Activated naive CD8-positive, alpha-beta T cell treated with anti-CD3 and anti-CD28 coated beads, Interleukin-2, amount 10 ng/mL, durations not matched to agents 7 days and 5 days (primary cell): ENCODE results near the gene EXOC6B. TPM values are rescaled to one million over a fixed set of nuclear protein-coding genes. Genes with fewer than 3 reads are reported as not detected.

Experiments used
- ATAC-seq: fragments of 150-1000 bp; cut with Tn5 transposase; one replicate; pipeline ENCODE4 v1.10.0; 2021; ENCODE audit warnings: low read depth, moderate library complexity
- POLR2A ChIA-PET: fragments of 350-600 bp; sonication (Branson Sonifier 250); formaldehyde crosslinking; loops from one replicate; lab custom pipeline; 2021; ENCODE audit warnings: antibody characterized with exemption; lab: Charles Lee
- DNase-seq: peaks from one replicate; pipeline ENCODE4 v3.0.0; 2021
- H3K27ac Mint-ChIP-seq: one replicate; pipeline ENCODE4 v1.8.0; 2022; ENCODE audit warnings: mild to moderate bottlenecking, mixed read lengths
- H3K27me3 Mint-ChIP-seq: one replicate; pipeline ENCODE4 v1.8.0; 2022; ENCODE audit warnings: mild to moderate bottlenecking, moderate library complexity, mixed read lengths
- H3K36me3 Mint-ChIP-seq: one replicate; pipeline ENCODE4 v1.8.0; 2021; ENCODE audit warnings: mild to moderate bottlenecking, mixed read lengths
- H3K4me1 Mint-ChIP-seq: one replicate; pipeline ENCODE4 v1.8.0; 2021; ENCODE audit warnings: mixed read lengths
- H3K4me3 Mint-ChIP-seq: one replicate; pipeline ENCODE4 v1.8.0; 2022; ENCODE audit warnings: mild to moderate bottlenecking, moderate library complexity, mixed read lengths
- H3K9me3 Mint-ChIP-seq: one replicate; pipeline ENCODE4 v1.8.0; 2021; ENCODE audit warnings: mixed read lengths
- total RNA-seq, 2 experiments: library from RNA; stranded (reverse); gene quantifications; one replicate each; pipeline ENCODE4 v1.2.3, GENCODE V29; 2021

EXOC6B gene
- total RNA-seq, 2 experiments from 2014 or later, result 20.7 to 22.7 TPM

GRCh38 chr2:72757177-72757775 lies 68.6 kb downstream of the EXOC6B start:
- no peak for DNase-seq
- H3K9me3 Mint-ChIP-seq, result peaks cover 4% of the 10 kb centered on the region
- H3K4me3 Mint-ChIP-seq, result no peak overlapping the region
- H3K36me3 Mint-ChIP-seq, result peaks cover 5% of the 10 kb centered on the region
- H3K4me1 Mint-ChIP-seq, result no peaks in the 10 kb centered on the region
- POLR2A ChIA-PET, result no interaction called here
- no peak for ATAC-seq
- H3K27me3 Mint-ChIP-seq, result no peaks in the 10 kb centered on the region
- no peak overlapping the region for H3K27ac Mint-ChIP-seq

DNA sequence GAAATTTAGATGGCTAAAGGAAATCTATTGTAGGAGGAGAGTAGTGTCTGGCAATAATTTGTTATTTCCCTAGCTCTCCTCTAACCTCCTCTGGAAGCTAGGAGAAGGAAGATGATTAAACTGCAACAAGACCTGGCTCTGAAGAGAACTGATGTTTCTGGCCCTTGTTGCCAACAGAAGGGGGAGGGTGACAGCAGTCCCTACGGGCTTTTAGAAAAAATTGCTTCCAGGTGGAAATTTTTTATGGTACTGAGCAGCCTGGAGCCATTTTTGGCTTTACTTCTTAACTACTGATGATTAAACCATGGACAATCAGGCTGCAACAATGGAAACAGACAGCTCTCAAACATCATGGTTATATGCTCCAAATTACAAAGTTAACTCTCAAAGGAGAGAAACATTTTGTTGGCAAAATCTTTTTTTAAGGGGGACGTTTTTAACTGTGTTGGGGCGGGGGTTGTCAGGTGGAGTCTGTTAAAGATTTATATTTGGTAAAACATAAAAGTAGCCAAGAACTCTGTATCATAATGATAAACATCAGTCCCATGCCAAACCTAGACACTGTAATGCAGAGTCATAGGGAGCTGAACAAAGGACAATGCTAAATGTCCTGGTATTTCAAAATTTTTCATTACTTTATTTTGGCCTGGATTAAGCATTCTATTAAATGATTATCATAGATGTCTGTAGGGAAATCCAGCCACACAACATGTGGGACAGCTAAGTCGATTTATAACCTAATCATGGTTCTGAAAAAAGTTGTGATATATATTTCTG lies 70.0 kb downstream of the EXOC6B start:
- H3K27me3 Mint-ChIP-seq, result no peaks in the 10 kb centered on the region
- ATAC-seq (no peak), DNase-seq (no peak)
- peaks cover 5% of the 10 kb centered on the region for H3K36me3 Mint-ChIP-seq
- no peaks in the 10 kb centered on the region for H3K4me1 Mint-ChIP-seq
- no peaks in the 10 kb centered on the region for H3K9me3 Mint-ChIP-seq
- POLR2A ChIA-PET, result no interaction called here
- no peak overlapping the region for H3K27ac Mint-ChIP-seq
- H3K4me3 Mint-ChIP-seq, result no peak overlapping the region

DNA sequence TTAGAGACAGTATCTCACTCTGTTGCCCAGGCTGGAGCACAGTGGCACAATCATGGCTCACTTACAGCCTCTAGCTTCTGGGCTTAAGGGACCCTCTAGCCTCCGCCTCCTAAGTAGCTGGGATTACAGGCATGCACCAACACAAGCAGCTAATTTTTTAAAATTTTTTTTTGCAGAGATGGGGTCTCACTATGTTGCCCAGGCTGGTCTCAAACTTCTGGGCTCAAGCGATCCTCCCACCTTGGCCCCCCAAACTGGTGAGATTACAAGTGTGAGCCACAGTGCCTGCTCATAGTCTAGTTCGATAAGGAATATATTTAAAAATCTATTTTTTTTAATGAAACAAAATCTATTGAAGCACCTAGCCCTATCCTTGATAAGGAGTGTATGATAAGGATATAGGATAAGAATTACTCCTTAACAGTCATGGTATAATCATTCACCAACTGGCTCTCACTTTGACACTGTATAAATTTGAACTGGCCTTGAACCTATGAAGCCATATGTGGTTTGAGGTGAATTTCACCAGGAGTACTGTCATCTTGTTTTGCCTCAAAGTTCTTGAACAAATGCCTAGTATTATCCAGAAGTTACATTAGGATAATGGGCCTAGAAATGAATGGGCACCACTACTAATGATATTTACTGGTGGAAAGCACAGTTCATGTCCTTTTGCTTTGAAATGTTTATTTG lies 71.1 kb downstream of the EXOC6B start:
- no peak overlapping the region for H3K27ac Mint-ChIP-seq
- no peaks in the 10 kb centered on the region for H3K36me3 Mint-ChIP-seq
- ATAC-seq (no peak), DNase-seq (no peak)
- POLR2A ChIA-PET, result no interaction called here
- no peaks in the 10 kb centered on the region for H3K4me1 Mint-ChIP-seq
- H3K27me3 Mint-ChIP-seq, result no peaks in the 10 kb centered on the region
- H3K9me3 Mint-ChIP-seq, result no peaks in the 10 kb centered on the region
- no peak overlapping the region for H3K4me3 Mint-ChIP-seq

GRCh38 chr2:72750977-72751639 lies 74.7 kb downstream of the EXOC6B start:
- POLR2A ChIA-PET, result no interaction called here
- no peak overlapping the region for H3K4me3 Mint-ChIP-seq
- no peaks in the 10 kb centered on the region for H3K27me3 Mint-ChIP-seq
- no peaks in the 10 kb centered on the region for H3K36me3 Mint-ChIP-seq
- DNase-seq (no peak), ATAC-seq (no peak)
- H3K4me1 Mint-ChIP-seq, result no peaks in the 10 kb centered on the region
- H3K9me3 Mint-ChIP-seq, result no peaks in the 10 kb centered on the region
- H3K27ac Mint-ChIP-seq, result no peak overlapping the region

DNA sequence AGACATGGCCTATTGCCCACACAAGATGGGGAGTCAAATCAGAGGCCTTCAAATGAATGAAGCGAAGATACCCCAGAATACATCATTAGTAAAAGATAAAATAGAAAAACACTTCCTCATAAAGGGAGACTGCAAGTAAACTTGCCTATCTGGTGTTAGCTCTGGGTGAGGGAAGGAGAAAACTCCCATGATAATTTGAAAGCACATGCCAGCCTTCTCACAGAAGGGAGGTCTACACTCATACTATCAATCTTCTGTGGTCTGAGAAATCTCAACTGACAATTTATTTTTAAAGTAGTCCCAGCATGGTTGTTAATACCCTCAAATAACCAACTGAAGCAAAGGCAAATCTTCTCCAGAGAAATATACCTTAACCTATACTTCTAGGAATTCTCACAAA lies 75.4 kb downstream of the EXOC6B start:
- no peak for ATAC-seq
- no peaks in the 10 kb centered on the region for H3K9me3 Mint-ChIP-seq

DNA sequence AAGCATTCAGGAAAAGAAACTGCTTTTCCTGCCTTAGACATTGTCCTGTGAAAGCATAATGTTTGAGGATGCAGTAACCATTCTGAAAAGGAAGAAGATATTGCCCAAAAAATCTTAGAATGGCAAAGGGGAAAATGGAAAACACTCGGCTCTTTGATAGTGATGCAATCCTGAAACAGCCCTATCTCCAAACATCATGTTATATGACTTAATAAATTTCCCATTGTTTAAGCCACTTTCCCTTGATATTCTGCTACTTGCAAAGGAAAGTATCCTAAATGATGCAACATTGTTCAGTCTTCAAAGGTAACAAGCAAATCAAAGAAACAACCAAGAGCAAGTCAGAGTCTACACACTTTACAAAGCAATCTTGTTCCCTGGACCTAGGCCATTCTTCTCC lies 78.5 kb downstream of the EXOC6B start:
- Mint-ChIP-seq H3K4me3 (no peak overlapping the region), H3K27me3 (no peaks in the 10 kb centered on the region), H3K9me3 (no peaks in the 10 kb centered on the region), H3K36me3 (no peaks in the 10 kb centered on the region), H3K4me1 (peaks cover 1% of the 10 kb centered on the region), H3K27ac (no peak overlapping the region)
- POLR2A ChIA-PET, result no interaction called here
- DNase-seq (no peak), ATAC-seq (no peak)

More for the DNA sequence above, 75.4 kb downstream of the EXOC6B start:
- POLR2A ChIA-PET, result no interaction called here
- no peaks in the 10 kb centered on the region for H3K36me3 Mint-ChIP-seq
- no peak for DNase-seq
- H3K27ac Mint-ChIP-seq, result no peak overlapping the region
- no peak overlapping the region for H3K4me3 Mint-ChIP-seq
- H3K4me1 Mint-ChIP-seq, result peaks cover 1% of the 10 kb centered on the region
- no peaks in the 10 kb centered on the region for H3K27me3 Mint-ChIP-seq

DNA sequence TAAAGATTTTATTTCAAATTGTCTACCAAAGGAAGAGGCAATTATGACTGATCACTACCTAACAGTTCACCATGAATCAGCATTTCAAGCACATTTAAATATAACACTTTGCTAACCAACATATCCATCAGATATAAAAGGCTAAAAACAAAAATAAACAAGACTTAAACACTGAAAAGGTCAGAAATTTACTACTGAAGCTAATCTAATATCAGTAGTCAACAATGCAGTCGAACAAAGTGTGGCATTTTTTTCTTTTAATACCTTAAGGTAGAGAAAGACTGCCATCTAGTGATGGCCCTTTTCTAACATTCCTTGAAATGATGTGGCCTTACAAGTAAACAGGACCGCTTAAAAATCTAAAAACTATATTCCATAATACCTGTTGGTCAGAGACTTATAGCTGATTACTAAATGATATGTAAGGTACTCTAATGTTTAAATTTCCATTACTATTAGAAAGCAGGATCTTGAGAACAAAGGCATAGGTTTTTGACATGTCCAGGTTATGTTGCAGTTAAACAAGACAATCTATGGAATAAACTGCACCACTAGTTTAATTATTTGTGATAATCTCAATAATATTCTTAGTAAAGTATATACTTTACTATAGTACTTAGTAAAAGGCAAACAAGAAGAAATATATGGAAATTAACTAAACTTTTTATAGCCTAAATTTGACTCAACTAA lies 80.0 kb downstream of the EXOC6B start:
- Mint-ChIP-seq H3K9me3 (no peaks in the 10 kb centered on the region), H3K4me3 (no peak overlapping the region), H3K4me1 (peaks cover 1% of the 10 kb centered on the region), H3K27me3 (no peaks in the 10 kb centered on the region), H3K36me3 (no peaks in the 10 kb centered on the region), H3K27ac (no peak overlapping the region)
- ATAC-seq (no peak), DNase-seq (no peak)
- POLR2A ChIA-PET, result no interaction called here

DNA sequence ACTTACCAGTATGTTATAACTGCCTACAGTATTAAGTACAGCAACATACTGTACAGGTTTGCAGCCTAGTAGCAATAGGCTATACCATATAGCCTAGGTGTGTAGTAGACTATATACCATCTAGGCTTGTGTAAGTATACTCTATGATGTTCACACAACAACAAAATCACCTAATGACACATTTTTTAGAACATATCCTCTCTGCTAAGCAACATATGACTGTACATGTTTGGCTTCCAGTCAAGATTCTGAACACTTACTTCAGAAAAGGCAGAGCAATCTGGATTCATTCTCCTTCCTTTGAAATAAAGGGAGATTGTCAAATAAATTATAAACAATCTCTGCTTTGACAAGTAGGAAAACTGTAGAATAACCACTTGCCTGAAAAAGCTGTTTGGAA lies 81.8 kb downstream of the EXOC6B start:
- DNase-seq, result no peak
- Mint-ChIP-seq H3K9me3 (no peaks in the 10 kb centered on the region), H3K4me3 (no peak overlapping the region), H3K36me3 (no peaks in the 10 kb centered on the region), H3K4me1 (peaks cover 1% of the 10 kb centered on the region), H3K27ac (no peak overlapping the region), H3K27me3 (no peaks in the 10 kb centered on the region)
- no peak for ATAC-seq
- POLR2A ChIA-PET, result no interaction called here

GRCh38 chr2:72743481-72743880 lies 82.4 kb downstream of the EXOC6B start:
- POLR2A ChIA-PET, result no interaction called here
- H3K9me3 Mint-ChIP-seq, result no peaks in the 10 kb centered on the region
- no peak overlapping the region for H3K4me3 Mint-ChIP-seq
- H3K27ac Mint-ChIP-seq, result no peak overlapping the region
- H3K4me1 Mint-ChIP-seq, result peaks cover 1% of the 10 kb centered on the region
- no peak for DNase-seq
- no peak for ATAC-seq
- H3K27me3 Mint-ChIP-seq, result no peaks in the 10 kb centered on the region
- peaks cover 2% of the 10 kb centered on the region for H3K36me3 Mint-ChIP-seq

- ATAC-seq (no peak), DNase-seq (no peak)
- POLR2A ChIA-PET, result no interaction called here
- Mint-ChIP-seq H3K36me3 (peaks cover 4% of the 10 kb centered on the region), H3K9me3 (no peaks in the 10 kb centered on the region), H3K27me3 (no peaks in the 10 kb centered on the region), H3K27ac (no peak overlapping the region), H3K4me3 (no peak overlapping the region), H3K4me1 (no peaks in the 10 kb centered on the region)
Observed at GRCh38 chr2:72738096-72738495, 87.7 kb downstream of the EXOC6B start.

GRCh38 chr2:72734432-72734831 lies 91.4 kb downstream of the EXOC6B start:
- H3K4me1 Mint-ChIP-seq, result no peaks in the 10 kb centered on the region
- no peak overlapping the region for H3K4me3 Mint-ChIP-seq
- ATAC-seq (no peak), DNase-seq (no peak)
- no peak overlapping the region for H3K27ac Mint-ChIP-seq
- POLR2A ChIA-PET, result no interaction called here
- H3K36me3 Mint-ChIP-seq, result peaks cover 4% of the 10 kb centered on the region
- no peaks in the 10 kb centered on the region for H3K9me3 Mint-ChIP-seq
- no peaks in the 10 kb centered on the region for H3K27me3 Mint-ChIP-seq

- Mint-ChIP-seq H3K4me3 (no peak overlapping the region), H3K36me3 (no peaks in the 10 kb centered on the region), H3K4me1 (no peaks in the 10 kb centered on the region), H3K9me3 (no peaks in the 10 kb centered on the region), H3K27me3 (no peaks in the 10 kb centered on the region), H3K27ac (no peak overlapping the region)
- DNase-seq, result no peak
- POLR2A ChIA-PET, result no interaction called here
- ATAC-seq, result no peak
Observed at GRCh38 chr2:72731116-72731515, 94.7 kb downstream of the EXOC6B start.

DNA sequence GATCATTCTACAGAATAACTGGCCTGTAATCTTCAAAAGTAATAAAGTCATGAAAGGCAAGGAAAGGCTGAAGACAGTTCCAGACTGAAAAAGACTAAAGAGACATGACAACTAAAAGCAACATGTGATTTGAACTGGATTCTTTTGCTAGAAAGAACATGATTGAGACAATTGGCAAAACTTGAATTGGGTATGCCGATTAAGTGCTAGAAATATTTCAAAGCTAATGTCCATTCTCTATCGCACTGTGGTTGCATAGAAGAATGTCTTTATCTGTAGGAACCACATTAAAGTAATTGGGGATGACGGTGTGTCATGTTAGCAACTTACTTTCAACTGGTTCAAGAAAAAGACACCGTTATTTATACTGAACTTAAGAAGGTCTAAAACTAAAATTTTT lies 98.5 kb downstream of the EXOC6B start:
- DNase-seq (no peak), ATAC-seq (no peak)
- H3K27me3 Mint-ChIP-seq, result no peaks in the 10 kb centered on the region
- no peaks in the 10 kb centered on the region for H3K9me3 Mint-ChIP-seq
- H3K4me1 Mint-ChIP-seq, result no peaks in the 10 kb centered on the region
- POLR2A ChIA-PET, result no interaction called here
- no peak overlapping the region for H3K27ac Mint-ChIP-seq
- no peak overlapping the region for H3K4me3 Mint-ChIP-seq
- H3K36me3 Mint-ChIP-seq, result peaks cover 1% of the 10 kb centered on the region
